Fibroblast of villous mesenchyme (primary cell): Measurements from ENCODE around the gene IL17REL. TPM values are rescaled to one million over a fixed set of nuclear protein-coding genes. Genes with fewer than 3 reads are reported as not detected.
"Not testable (repeated sequence)": the region's sequence is repeated elsewhere in the genome, so short reads cannot be mapped to it uniquely, and the experiment has no call there.

Experiments
- DNase-seq: peaks from one replicate; pipeline ENCODE4 v3.0.0-alpha.2; 2010; ENCODE audit warnings: low read depth
- H3K4me3 ChIP-seq: 2 replicates; pipeline ENCODE4 v1.5.1; 2011; ENCODE audit warnings: low read depth, mild to moderate bottlenecking, low read length
- CTCF ChIP-seq: IDR thresholded peaks from 2 replicates; pipeline ENCODE4 v1.5.1; 2012; ENCODE audit warnings: low read depth, mild to moderate bottlenecking, low read length; ENCODE audit not compliant: insufficient read depth
- total RNA-seq: library from RNA; depleted of rRNA; stranded (reverse); fragments of >200 nt; gene quantifications from 2 replicates; pipeline ENCODE4 v1.2.3, GENCODE V29; 2012

Gene IL17REL
- total RNA-seq, 1 donor, result not detected

DNA sequence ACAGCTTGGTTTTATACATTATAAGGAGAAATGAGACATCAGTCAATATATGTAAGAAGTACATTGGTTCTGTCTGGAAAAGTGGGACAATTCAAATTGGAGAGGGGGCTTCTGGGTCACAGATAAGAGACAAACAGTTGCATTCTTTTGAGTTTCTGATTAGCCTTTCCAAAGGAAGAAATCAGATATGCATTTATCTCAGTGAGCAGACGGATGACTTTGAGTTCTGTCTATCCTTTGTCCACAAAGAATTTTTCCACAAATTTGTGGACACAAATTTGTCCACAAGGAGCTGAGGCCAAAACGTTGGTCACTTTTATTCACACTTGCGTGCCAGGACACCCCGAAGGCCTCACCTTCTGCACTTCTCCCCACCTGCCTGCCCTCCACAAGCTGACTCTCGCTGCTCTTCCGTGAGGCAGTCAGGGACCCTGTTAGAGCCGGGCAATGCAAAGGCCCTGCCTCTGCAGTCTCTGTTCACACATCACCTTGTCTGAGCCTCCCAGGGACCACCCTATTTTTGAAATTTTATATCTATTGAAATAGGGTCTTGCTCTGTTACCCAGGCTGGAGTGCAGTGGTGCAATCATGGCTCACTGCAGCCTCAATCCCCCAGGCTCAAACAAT is 20.5 kb downstream of the IL17REL start:
- no peak for DNase-seq
- H3K4me3 ChIP-seq, result no peak overlapping the region
- no peak for TF ChIP-seq CTCF

DNA sequence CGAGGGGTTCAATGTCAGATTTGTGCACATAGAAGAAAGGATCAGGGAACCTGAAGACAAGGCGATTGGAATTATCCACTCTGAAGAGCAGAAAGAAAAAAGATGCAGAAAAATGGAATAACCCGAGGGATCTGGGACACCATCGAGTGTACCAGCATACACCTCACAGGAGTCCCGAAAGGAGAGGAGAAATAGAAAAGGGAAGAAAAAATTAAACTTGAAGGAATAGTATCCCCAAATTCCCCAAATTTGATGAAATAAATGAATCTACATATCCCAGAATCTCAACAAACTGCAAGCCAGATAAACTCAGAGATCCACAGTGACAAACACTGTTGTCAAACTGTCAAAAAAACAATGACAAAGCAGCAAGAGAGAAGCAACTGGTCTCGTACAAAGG is 21.4 kb downstream of the IL17REL start:
- H3K4me3 ChIP-seq, result no peak overlapping the region
- DNase-seq, result no peak
- no peak for TF ChIP-seq CTCF

DNA sequence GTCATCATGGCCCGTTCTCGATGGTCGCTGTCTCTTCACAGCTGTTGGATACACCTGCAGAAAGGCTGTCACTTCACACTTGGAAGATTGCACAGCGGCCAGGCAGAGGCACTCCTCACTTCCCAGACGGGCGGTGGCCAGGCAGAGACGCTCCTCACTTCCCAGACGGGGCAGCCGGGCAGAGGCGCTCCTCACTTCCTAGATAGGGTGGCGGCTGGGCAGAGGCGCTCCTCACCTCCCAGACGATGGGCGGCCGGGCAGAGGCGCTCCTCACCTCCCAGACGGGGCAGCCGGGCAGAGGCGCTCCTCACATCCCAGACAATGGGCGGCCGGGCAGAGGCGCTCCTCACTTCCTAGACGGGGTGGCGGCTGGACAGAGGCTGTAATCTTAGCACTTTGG is 22.7 kb downstream of the IL17REL start:
- not testable (repeated sequence) for DNase-seq, H3K4me3 ChIP-seq

GRCh38 chr22:49986325-49986724 is 26.2 kb downstream of the IL17REL start:
- TF ChIP-seq CTCF, result no peak
- no peak for DNase-seq
- H3K4me3 ChIP-seq, result no peak overlapping the region

- H3K4me3 ChIP-seq, result peak overlapping the region; percentile 18
- peak; percentile 38 for TF ChIP-seq CTCF
- DNase-seq, result no peak
Observed at GRCh38 chr22:49983148-49984042, 29.2 kb downstream of the IL17REL start.

DNA sequence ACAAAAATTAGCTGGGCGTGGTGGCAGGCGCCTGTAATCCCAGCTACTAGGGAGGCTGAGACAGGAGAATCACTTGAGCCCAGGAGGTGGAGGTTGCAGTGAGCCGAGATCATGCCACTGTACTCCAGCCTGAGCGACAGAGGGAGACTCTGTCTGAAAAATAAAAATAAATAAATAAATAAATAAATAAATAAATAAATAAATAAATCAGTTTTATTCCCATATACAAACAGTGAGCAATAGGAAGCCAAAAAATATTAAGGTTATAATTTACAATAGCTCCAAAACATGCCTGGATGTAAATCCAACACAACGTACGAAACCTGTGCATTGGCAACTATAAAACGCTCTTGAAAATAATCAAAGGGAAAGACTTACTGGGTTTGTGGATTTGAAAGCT is 30.8 kb downstream of the IL17REL start:
- not testable (repeated sequence) for H3K4me3 ChIP-seq, DNase-seq

- peak; percentile 67 for TF ChIP-seq CTCF
- no peak overlapping the region for H3K4me3 ChIP-seq
Observed at GRCh38 chr22:49979587-49980264, 32.8 kb downstream of the IL17REL start.

More at GRCh38 chr22:49979587-49980264, 32.8 kb downstream of the IL17REL start:
- DNase-seq, result peak; percentile 46
